ENCODE data around the gene KCNN3. TPM values are rescaled to one million over a fixed set of nuclear protein-coding genes. Genes with fewer than 3 reads are reported as not detected.

Gene KCNN3
- total RNA-seq, 4 donors from 2014 or later: 3.6 to 17.0 (median 12.4) TPM

DNA sequence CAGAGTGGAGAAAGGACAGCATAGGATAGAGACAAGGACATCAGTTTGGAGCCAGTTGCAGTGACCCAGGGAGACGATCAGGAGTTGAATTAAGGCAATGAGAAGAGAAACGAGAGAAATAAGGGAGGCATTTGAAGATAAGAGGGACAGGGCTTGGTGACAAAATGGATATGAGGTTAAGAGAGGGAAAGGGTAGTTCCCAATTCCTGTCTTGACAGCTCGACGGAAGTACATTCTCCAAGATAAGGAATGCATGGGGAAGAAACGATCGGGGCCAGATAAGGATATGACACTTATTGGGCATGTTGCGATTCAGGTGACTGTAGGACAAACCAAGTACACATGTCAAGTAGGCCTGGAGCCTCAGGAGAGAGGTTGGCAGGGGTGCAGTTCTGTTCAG lies 18.7 kb upstream of the KCNN3 start:
- no peaks in the 10 kb centered on the region for H3K4me1 ChIP-seq
- H3K27ac ChIP-seq (replicated peaks in 1 of 4): no peak overlapping the region
- H3K9me3 ChIP-seq: no peaks in the 10 kb centered on the region
- no peaks in the 10 kb centered on the region for H3K36me3 ChIP-seq
- intact Hi-C loops (cut with DNase I): no loop called here
- 86% methylated on average over 7 of the region's 7 CpGs for WGBS
- no peak for DNase-seq (ENCODE audit: extremely low spot score)
- TF ChIP-seq, protein P1, sequence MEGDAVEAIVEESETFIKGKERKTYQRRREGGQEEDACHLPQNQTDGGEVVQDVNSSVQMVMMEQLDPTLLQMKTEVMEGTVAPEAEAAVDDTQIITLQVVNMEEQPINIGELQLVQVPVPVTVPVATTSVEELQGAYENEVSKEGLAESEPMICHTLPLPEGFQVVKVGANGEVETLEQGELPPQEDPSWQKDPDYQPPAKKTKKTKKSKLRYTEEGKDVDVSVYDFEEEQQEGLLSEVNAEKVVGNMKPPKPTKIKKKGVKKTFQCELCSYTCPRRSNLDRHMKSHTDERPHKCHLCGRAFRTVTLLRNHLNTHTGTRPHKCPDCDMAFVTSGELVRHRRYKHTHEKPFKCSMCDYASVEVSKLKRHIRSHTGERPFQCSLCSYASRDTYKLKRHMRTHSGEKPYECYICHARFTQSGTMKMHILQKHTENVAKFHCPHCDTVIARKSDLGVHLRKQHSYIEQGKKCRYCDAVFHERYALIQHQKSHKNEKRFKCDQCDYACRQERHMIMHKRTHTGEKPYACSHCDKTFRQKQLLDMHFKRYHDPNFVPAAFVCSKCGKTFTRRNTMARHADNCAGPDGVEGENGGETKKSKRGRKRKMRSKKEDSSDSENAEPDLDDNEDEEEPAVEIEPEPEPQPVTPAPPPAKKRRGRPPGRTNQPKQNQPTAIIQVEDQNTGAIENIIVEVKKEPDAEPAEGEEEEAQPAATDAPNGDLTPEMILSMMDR (IDR thresholded peaks at IDR 0.05): no peak
- TF ChIP-seq POLR2A (IDR thresholded peaks at IDR 0.05; ENCODE audit: low read depth): no peak
- TF ChIP-seq EP300 (IDR thresholded peaks at IDR 0.05): no peak
- TF ChIP-seq POLR2AphosphoS5 (IDR thresholded peaks at IDR 0.05): no peak
- H3K27me3 ChIP-seq: peaks cover 0 to 4% (median 0%) of the 10 kb centered on the region in 4 donors
- no peak overlapping the region for H3K4me3 ChIP-seq

DNA sequence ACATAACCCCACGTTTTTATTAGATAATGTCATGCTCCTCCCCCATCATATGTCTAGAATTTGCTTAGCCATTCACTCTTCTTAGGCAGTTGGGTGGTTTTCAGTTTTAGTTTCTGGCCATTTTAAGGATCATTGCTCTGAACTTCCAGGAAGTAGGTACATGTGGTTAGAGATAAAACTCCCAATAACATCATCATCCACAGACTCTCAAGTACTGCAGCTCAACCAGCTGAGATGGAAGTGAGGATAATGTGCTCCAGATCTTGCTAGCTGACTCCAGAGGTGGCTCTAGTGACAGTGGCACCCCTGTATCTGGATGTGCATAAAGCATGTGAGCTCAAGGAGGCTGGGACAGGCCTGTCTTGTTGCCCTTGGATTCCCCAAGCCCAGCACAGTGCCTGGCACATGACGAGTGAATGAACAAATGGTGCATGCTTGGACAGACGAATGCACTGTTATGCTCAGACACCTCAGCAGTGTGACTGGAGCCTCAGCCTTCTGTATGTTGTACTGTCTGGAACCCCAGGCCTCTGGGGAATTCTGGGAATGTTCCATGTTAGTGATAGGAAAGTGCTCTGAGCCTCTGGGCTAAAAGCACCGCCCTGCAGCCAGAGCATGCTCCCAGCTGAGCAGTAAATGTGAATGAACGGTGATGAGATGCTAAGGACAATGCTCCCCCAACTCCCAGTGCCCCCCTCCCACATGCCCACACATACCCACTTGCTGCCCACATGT lies 16.4 kb upstream of the KCNN3 start:
- Histone ChIP-seq H3K27ac (replicated peaks in 1 of 4) (no peak overlapping the region), H3K36me3 (no peaks in the 10 kb centered on the region), H3K27me3 (peaks cover 0 to 4% (median 0%) of the 10 kb centered on the region in 4 donors), H3K9me3 (no peaks in the 10 kb centered on the region), H3K4me1 (no peaks in the 10 kb centered on the region), H3K4me3 (no peak overlapping the region)
- DNase-seq (ENCODE audit: extremely low spot score): no peak
- intact Hi-C loops (cut with DNase I): no loop called here
- no peak for TF ChIP-seq POLR2A (IDR thresholded peaks at IDR 0.05; ENCODE audit: low read depth)
- TF ChIP-seq, protein P1 (IDR thresholded peaks at IDR 0.05): no peak
- no peak for TF ChIP-seq EP300 (IDR thresholded peaks at IDR 0.05)
- no peak for TF ChIP-seq POLR2AphosphoS5 (IDR thresholded peaks at IDR 0.05)
- 66% methylated on average over 5 of the region's 5 CpGs for WGBS

DNA sequence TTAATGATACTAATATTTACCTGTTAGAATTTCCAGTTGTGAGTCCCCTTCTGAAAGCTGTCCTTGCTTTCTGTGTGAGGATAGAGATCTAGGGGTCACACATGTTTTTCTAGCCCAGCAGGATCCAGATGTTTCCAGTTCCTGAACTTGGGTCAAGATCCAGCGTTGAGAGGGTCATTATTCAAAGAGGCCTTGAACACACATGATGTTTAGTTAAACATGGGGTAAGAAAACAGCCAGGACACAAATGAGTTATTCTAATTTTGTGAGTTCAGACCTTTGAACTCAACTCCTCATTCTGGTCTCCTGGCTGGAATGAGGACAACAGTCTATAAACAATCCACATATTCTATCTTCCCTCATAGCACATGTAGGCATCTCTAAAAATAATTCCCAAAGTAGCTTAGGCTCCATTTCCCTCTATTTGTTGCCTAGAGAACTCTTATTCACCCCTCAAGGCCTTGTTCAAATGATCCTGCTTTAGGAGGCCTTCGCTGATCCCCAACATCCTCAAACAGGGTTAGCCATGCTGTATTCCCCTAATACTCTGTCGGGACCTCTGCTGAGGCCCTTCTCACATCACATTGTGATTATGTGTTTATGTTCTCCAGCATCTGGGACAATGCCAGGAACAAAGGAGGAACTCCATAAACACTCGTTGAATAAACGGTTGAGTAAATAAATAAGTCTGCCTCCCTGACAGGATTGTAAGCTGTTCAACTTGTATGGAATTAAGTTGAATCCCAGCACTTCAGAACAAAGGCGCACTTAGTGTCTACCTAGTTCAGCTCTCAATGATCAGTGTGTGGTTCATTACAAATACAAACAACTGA lies 15.0 kb upstream of the KCNN3 start:
- Histone ChIP-seq H3K4me1 (no peaks in the 10 kb centered on the region), H3K27me3 (peaks cover 0 to 4% (median 0%) of the 10 kb centered on the region in 4 donors), H3K27ac (replicated peaks in 1 of 4) (no peak overlapping the region), H3K4me3 (no peak overlapping the region), H3K9me3 (no peaks in the 10 kb centered on the region), H3K36me3 (no peaks in the 10 kb centered on the region)
- TF ChIP-seq EP300 (IDR thresholded peaks at IDR 0.05) (no peak), POLR2A (IDR thresholded peaks at IDR 0.05; ENCODE audit: low read depth) (no peak), POLR2AphosphoS5 (IDR thresholded peaks at IDR 0.05) (no peak)
- DNase-seq (ENCODE audit: extremely low spot score): no peak
- WGBS: 63% methylated on average over 6 of the region's 6 CpGs
- intact Hi-C loops (cut with DNase I): no loop called here

DNA sequence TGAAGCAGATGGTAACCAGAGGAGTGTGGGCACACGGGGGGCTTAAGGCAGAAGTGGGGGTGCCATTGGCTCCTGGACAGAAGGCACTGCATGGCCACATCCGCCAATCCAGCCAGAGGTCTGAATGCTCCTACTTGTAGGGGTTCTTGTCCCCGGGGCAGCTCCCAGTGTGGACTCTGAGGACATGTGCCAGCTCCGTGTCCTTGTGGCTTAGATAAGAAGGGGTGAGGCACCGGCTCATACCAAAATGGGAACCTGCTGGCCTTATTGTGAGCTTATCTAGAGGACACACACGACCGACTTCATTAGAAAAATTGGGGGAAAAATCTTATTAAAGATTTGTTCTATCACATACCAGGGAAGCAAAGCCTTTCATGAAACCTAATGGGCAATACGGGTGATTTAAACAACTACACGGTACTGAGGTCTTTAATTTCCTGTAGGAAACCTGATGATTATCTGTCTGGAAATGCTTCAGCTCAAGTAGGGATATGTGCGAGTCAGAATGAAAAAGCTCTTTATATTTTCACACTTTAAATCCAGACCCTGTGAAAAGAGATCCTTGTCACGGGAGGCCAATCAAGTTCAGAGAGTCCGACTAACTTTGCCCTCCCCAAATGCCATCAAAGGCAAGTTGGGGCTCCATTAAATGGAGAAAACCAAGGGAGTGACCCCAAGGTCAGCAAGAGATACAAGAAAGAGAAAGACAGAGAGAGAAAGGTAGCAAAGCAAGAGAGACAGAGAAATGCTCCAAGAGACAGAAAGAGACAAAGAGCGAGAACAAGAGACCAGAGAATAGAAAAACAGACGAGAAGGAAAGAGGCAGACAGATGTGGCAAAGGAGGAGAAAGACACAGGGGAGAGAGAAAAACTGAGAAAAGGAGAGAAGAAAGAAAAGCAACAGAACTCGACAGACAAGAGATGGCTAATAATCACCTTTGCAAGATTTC lies 14.1 kb upstream of the KCNN3 start:
- H3K4me1 ChIP-seq: no peaks in the 10 kb centered on the region
- H3K9me3 ChIP-seq: no peaks in the 10 kb centered on the region
- TF ChIP-seq POLR2AphosphoS5 (IDR thresholded peaks at IDR 0.05) (no peak), EP300 (IDR thresholded peaks at IDR 0.05) (no peak), POLR2A (IDR thresholded peaks at IDR 0.05; ENCODE audit: low read depth) (no peak)
- TF ChIP-seq, protein P1 (IDR thresholded peaks at IDR 0.05): no peak
- intact Hi-C loops (cut with DNase I): no loop called here
- 68% methylated on average over 14 of the region's 15 CpGs for WGBS
- no peaks in the 10 kb centered on the region for H3K36me3 ChIP-seq
- no peak for DNase-seq (ENCODE audit: extremely low spot score)
- H3K27ac ChIP-seq (replicated peaks in 1 of 4): no peak overlapping the region
- H3K27me3 ChIP-seq: peaks cover 0 to 4% (median 0%) of the 10 kb centered on the region in 4 donors
- H3K4me3 ChIP-seq: no peak overlapping the region

Measured in esophagus muscularis mucosa (tissue), 4 donors.